Measurements from ENCODE around the gene RAB14. TPM values are rescaled to one million over a fixed set of nuclear protein-coding genes. Genes with fewer than 3 reads are reported as not detected.
A peak's percentile ranks its signal among the peaks of the same experiment; 100 is the strongest.
"Not testable (repeated sequence)": the region's sequence is repeated elsewhere in the genome, so short reads cannot be mapped to it uniquely, and the experiment has no call there.

RAB14 gene
- total and polyA plus RNA-seq, 2 experiments from 2014 or later = 58.7 to 61.9 TPM

- 80% methylated on average over 19 of the region's 19 CpGs for WGBS (ENCODE audit: low lambda C conversion rate, missing lambda C conversion rate)
- Histone ChIP-seq H4K20me1 (ENCODE audit: insufficient read depth, poor library complexity, severe bottlenecking) (no peaks in the 10 kb centered on the region), H3K36me3 (replicated peaks; ENCODE audit: insufficient read depth, low read depth) (no peaks in the 10 kb centered on the region), H3K9me2 (replicated peaks; ENCODE audit: insufficient read depth) (no peaks in the 10 kb centered on the region), H3K79me2 (no peaks in the 10 kb centered on the region), H3K4me1 (ENCODE audit: insufficient read depth) (no peaks in the 10 kb centered on the region), H3K9me3 (ENCODE audit: low read depth) (no peaks in the 10 kb centered on the region), H3K4me3 (no peak overlapping the region), H2AFZ (no peak overlapping the region), H3K4me2 (peak overlapping the region; percentile 29), H3K27me3 (no peaks in the 10 kb centered on the region), H3K27ac (no peak overlapping the region)
- TF ChIP-seq CTCF (IDR thresholded peaks at IDR 0.05; ENCODE audit: poor library complexity) (no peak), EZH2phosphoT487 (IDR thresholded peaks at IDR 0.05; ENCODE audit: low read depth, severe bottlenecking, unreplicated experiment) (no peak), EZH2 (IDR thresholded peaks at IDR 0.05; ENCODE audit: borderline replicate concordance) (no peak)
- DNase-seq (ENCODE audit: low spot score) = peak; percentile 55
Measured at GRCh38 chr9:121133104-121133816, 68.4 kb downstream of the RAB14 start.

GRCh38 chr9:121129384-121129783 is 72.3 kb downstream of the RAB14 start:
- not testable (repeated sequence) for H3K4me3 ChIP-seq; H3K4me2 ChIP-seq; H3K79me2 ChIP-seq; H3K27ac ChIP-seq; H3K9me3 ChIP-seq (ENCODE audit: low read depth); H3K4me1 ChIP-seq (ENCODE audit: insufficient read depth); H3K27me3 ChIP-seq; H2AFZ ChIP-seq; H3K9me2 ChIP-seq (replicated peaks; ENCODE audit: insufficient read depth); DNase-seq (ENCODE audit: low spot score); H4K20me1 ChIP-seq (ENCODE audit: insufficient read depth, poor library complexity, severe bottlenecking); H3K36me3 ChIP-seq (replicated peaks; ENCODE audit: insufficient read depth, low read depth)
- WGBS (ENCODE audit: low lambda C conversion rate, missing lambda C conversion rate) = 97% methylated on average over 3 of the region's 3 CpGs

Small RNA genes within 50 kb of the gene (small RNA-seq; reads per million reads assigned to genes)
- not detected for gene RN7SL181P

Other genes starting within 250 kb of the RAB14 start
- gene C5, start 151.6 kb downstream of the RAB14 start, total RNA-seq = 50.3 and 55.4 TPM in 2 replicates
- gene C5, start 151.6 kb downstream of the RAB14 start, polyA plus RNA-seq = 9.4 and 13.8 TPM in 2 replicates
- 7.9 and 10.8 TPM in 2 replicates for gene CNTRL, start 126.9 kb downstream of the RAB14 start, total RNA-seq
- gene CNTRL, start 126.9 kb downstream of the RAB14 start, polyA plus RNA-seq = 3.4 and 4.3 TPM in 2 replicates
- 369 and 396 TPM in 2 replicates for gene GSN, start 66.3 kb upstream of the RAB14 start, total RNA-seq
- gene GSN, start 66.3 kb upstream of the RAB14 start, polyA plus RNA-seq = 321 and 404 TPM in 2 replicates
- 130 and 156 TPM in 2 replicates for gene STOM, start 168.4 kb upstream of the RAB14 start, total RNA-seq
- gene STOM, start 168.4 kb upstream of the RAB14 start, polyA plus RNA-seq = 85.5 and 93.7 TPM in 2 replicates

All from hepatocyte (in vitro differentiated cells).